CD4-positive, alpha-beta T cell treated with Interleukin-2 at 100 ng/mL for 4 hours (primary cell): ENCODE results near the gene KRT222.

Source experiments
- DNase-seq: peaks from one replicate; pipeline ENCODE4 v3.0.0-alpha.2; 2020; ENCODE audit warnings: low spot score

KRT222 gene

GRCh38 chr17:40651939-40652338, 13.0 kb downstream of the KRT222 start:
- DNase-seq = no peak

- DNase-seq = no peak
Measured at GRCh38 chr17:40648384-40648968, 16.5 kb downstream of the KRT222 start.

GRCh38 chr17:40647624-40648383, 17.2 kb downstream of the KRT222 start, which contains the start of gene SMARCE1:
TSS of gene SMARCE1 (minus strand) at chr17:40647818. CDS start at chr17:40645802, 2,016 bp downstream.
- peak; percentile 79 for DNase-seq

- DNase-seq = peak; percentile 42
Measured at GRCh38 chr17:40646791-40647623, 18.0 kb downstream of the KRT222 start.

- no peak for DNase-seq
Measured at GRCh38 chr17:40645943-40646342, 19.0 kb downstream of the KRT222 start.

- DNase-seq = no peak
Measured at GRCh38 chr17:40645291-40645690, 19.7 kb downstream of the KRT222 start.

- no peak for DNase-seq
Measured at GRCh38 chr17:40637931-40638330, 27.0 kb downstream of the KRT222 start.

- no peak for DNase-seq
Measured at GRCh38 chr17:40633871-40634270, 31.1 kb downstream of the KRT222 start.

GRCh38 chr17:40632216-40632615, 32.8 kb downstream of the KRT222 start:
- no peak for DNase-seq

- DNase-seq = no peak
Measured at GRCh38 chr17:40629842-40630241, 35.1 kb downstream of the KRT222 start.

- DNase-seq = no peak
Measured at GRCh38 chr17:40625311-40625710, 39.7 kb downstream of the KRT222 start.

GRCh38 chr17:40623419-40624210, 41.4 kb downstream of the KRT222 start:
- DNase-seq = no peak

GRCh38 chr17:40622509-40622928, 42.5 kb downstream of the KRT222 start:
- DNase-seq = peak; percentile 31

GRCh38 chr17:40621578-40621977, 43.4 kb downstream of the KRT222 start:
- DNase-seq = no peak

- no peak for DNase-seq
Measured at GRCh38 chr17:40621019-40621418, 44.0 kb downstream of the KRT222 start.

- DNase-seq = no peak
Measured at GRCh38 chr17:40618754-40619625, 46.0 kb downstream of the KRT222 start.

- no peak for DNase-seq
Measured at GRCh38 chr17:40617678-40618240, 47.2 kb downstream of the KRT222 start.

GRCh38 chr17:40616592-40616991, 48.4 kb downstream of the KRT222 start:
- DNase-seq = no peak

GRCh38 chr17:40615841-40616476, 49.0 kb downstream of the KRT222 start:
- DNase-seq = no peak
